Natural killer cell (primary cell): ENCODE results near the gene KRTAP10-6. TPM values are rescaled to one million over a fixed set of nuclear protein-coding genes. Genes with fewer than 3 reads are reported as not detected.

Experiments used
- ATAC-seq, 3 donors: fragments of 150-1000 bp in 2 of 3; fragments of 200-7000 bp in 1 of 3; cut with Tn5 transposase; 1 replicate in 1 of 3; 2 replicates in 2 of 3; pipeline ENCODE4 v1.10.0; 2021; ENCODE audit warnings: mild to moderate bottlenecking in 2 of 3, moderate library complexity in 2 of 3
- DNase-seq, 2 donors: peaks; one replicate each; pipeline versions ENCODE4 v3.0.0 to v3.0.0-alpha.2; 2013 to 2021; ENCODE audit warnings: mixed read lengths in 1 of 2
- H3K27ac ChIP-seq: one replicate; pipeline ENCODE4 v1.5.1; 2013; ENCODE audit warnings: mild to moderate bottlenecking, low read length
- H3K27me3 ChIP-seq: one replicate; pipeline ENCODE4 v1.6.1; 2013; ENCODE audit warnings: low read length; ENCODE audit not compliant: control insufficient read depth, insufficient read depth
- H3K36me3 ChIP-seq: one replicate; pipeline ENCODE4 v1.6.1; 2013; ENCODE audit warnings: low read length; ENCODE audit not compliant: control insufficient read depth, insufficient read depth
- H3K4me1 ChIP-seq: one replicate; pipeline ENCODE4 v1.6.1; 2013; ENCODE audit warnings: low read length; ENCODE audit not compliant: control insufficient read depth, insufficient read depth
- H3K4me3 ChIP-seq: one replicate; pipeline ENCODE4 v1.5.1; 2013; ENCODE audit warnings: low read length
- H3K9me3 ChIP-seq: one replicate; pipeline ENCODE4 v1.6.1; 2013; ENCODE audit warnings: low read length; ENCODE audit not compliant: control insufficient read depth, insufficient read depth
- H3K27ac Mint-ChIP-seq, 2 donors: one replicate each; pipeline ENCODE4 v1.8.0; 2022; ENCODE audit warnings: mild to moderate bottlenecking in 2 of 2, mixed read lengths in 2 of 2, moderate library complexity in 1 of 2
- H3K27me3 Mint-ChIP-seq, 2 donors: one replicate each; pipeline ENCODE4 v1.8.0; 2022; ENCODE audit warnings: low read depth in 2 of 2, mixed read lengths in 2 of 2
- H3K36me3 Mint-ChIP-seq: one replicate; pipeline ENCODE4 v1.8.0; 2022; ENCODE audit warnings: mixed read lengths
- H3K4me1 Mint-ChIP-seq, 2 donors: one replicate each; pipeline ENCODE4 v1.8.0; 2022; ENCODE audit warnings: mixed read lengths in 2 of 2
- H3K4me3 Mint-ChIP-seq: one replicate; pipeline ENCODE4 v1.8.0; 2022; ENCODE audit warnings: mild to moderate bottlenecking, moderate library complexity, mixed read lengths
- H3K9me3 Mint-ChIP-seq, 2 donors: one replicate each; pipeline ENCODE4 v1.8.0; 2022; ENCODE audit warnings: mixed read lengths in 2 of 2
- WGBS: methylation state at CpG from one replicate; pipeline ENCODE4 v1.1.7; 2013; ENCODE audit warnings: missing lambda C conversion rate; ENCODE audit not compliant: insufficient coverage; 5-methylcytosine and 5-hydroxymethylcytosine counted together
- intact Hi-C: fragments of 100-400 bp; cut with micrococcal nuclease; formaldehyde crosslinking; loops from one replicate; pipeline ENCODE4 v1.14.2; 2022
- total RNA-seq, 4 donors: library from RNA; stranded (reverse); fragments of 120-200 nt in 1 of 4; gene quantifications; one replicate each; pipeline versions ENCODE4 v1.2.3 to v1.2.4, GENCODE V29; 2013 to 2022
- TF ChIP-seq, protein P1 (sequence below): fragments of 200-600 bp; IDR thresholded peaks from one replicate; pipeline ENCODE4 v1.8.0; 2022; ENCODE audit warnings: antibody characterized with exemption

KRTAP10-6 gene
- total RNA-seq, 3 donors from 2014 or later (not counting 1 experiment from before 2014, with no cell fraction given) = not detected

DNA sequence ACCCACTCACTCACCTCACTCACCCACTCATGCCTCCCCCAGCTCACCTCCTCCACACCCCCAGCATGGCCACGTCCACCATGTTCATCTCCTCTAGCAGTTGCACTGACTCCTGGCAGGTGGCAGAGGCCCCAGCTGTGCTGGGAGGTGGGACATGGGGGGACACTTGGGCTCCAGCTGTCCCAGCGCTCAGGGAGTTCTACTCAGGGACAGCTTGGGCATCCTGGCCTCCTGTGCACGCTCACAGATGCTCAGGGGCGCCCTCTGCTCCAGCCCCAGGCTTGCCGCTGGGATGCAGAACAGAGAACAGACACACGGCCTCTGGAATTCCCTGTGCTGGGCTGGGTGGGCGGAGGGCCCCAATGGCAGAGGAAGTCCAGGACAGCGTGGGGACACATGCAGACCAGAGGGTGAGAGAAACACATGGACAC, 24.8 kb upstream of the KRTAP10-6 start:
- H3K27ac Mint-ChIP-seq = peak overlapping the region in 1 of 2 donors; percentile 95
- intact Hi-C loops = no loop called here

DNA sequence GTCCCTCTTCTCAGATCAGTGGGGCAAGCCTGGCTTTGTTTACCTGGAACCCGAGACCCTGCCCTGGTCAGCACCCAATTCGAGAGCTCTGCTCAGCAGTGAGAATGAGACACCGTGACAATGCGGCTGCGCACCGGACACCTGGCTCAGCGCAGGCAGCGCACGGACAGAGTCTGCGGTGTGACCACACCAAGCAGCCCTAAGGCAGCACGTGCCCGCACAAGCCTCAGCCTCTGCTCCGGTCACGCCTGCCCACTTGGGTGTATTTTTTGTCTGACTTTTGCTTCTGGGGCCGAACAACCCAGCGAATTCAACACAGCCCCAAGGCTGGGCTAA, 24.3 kb upstream of the KRTAP10-6 start:
- Histone ChIP-seq H3K27me3 (no peaks in the 10 kb centered on the region), H3K9me3 (peaks cover 9% of the 10 kb centered on the region), H3K4me3 (no peak overlapping the region), H3K4me1 (peaks cover 31% of the 10 kb centered on the region), H3K27ac (no peak overlapping the region), H3K36me3 (no peaks in the 10 kb centered on the region)
- H3K4me3 Mint-ChIP-seq = no peak overlapping the region
- ATAC-seq (no peak), DNase-seq (no peak)
- TF ChIP-seq, protein P1, sequence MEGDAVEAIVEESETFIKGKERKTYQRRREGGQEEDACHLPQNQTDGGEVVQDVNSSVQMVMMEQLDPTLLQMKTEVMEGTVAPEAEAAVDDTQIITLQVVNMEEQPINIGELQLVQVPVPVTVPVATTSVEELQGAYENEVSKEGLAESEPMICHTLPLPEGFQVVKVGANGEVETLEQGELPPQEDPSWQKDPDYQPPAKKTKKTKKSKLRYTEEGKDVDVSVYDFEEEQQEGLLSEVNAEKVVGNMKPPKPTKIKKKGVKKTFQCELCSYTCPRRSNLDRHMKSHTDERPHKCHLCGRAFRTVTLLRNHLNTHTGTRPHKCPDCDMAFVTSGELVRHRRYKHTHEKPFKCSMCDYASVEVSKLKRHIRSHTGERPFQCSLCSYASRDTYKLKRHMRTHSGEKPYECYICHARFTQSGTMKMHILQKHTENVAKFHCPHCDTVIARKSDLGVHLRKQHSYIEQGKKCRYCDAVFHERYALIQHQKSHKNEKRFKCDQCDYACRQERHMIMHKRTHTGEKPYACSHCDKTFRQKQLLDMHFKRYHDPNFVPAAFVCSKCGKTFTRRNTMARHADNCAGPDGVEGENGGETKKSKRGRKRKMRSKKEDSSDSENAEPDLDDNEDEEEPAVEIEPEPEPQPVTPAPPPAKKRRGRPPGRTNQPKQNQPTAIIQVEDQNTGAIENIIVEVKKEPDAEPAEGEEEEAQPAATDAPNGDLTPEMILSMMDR = no peak
- peaks cover 0 to 2% of the 10 kb centered on the region in 2 donors for H3K27me3 Mint-ChIP-seq
- H3K4me1 Mint-ChIP-seq = peaks cover 29 to 47% of the 10 kb centered on the region in 2 donors
- intact Hi-C loops = no loop called here
- H3K9me3 Mint-ChIP-seq = peaks cover 5 to 18% of the 10 kb centered on the region in 2 donors
- 90% methylated on average over 16 of the region's 16 CpGs for WGBS
- H3K36me3 Mint-ChIP-seq = peaks cover 22% of the 10 kb centered on the region
- H3K27ac Mint-ChIP-seq = peak overlapping the region in 1 of 2 donors; percentile 95

More for the DNA sequence above, 24.8 kb upstream of the KRTAP10-6 start:
- peaks cover 29 to 47% of the 10 kb centered on the region in 2 donors for H3K4me1 Mint-ChIP-seq
- peaks cover 5 to 18% of the 10 kb centered on the region in 2 donors for H3K9me3 Mint-ChIP-seq
- 85% methylated on average over 8 of the region's 8 CpGs for WGBS
- Histone ChIP-seq H3K27ac (no peak overlapping the region), H3K4me3 (no peak overlapping the region), H3K9me3 (peaks cover 4% of the 10 kb centered on the region), H3K36me3 (no peaks in the 10 kb centered on the region), H3K4me1 (peaks cover 27% of the 10 kb centered on the region), H3K27me3 (no peaks in the 10 kb centered on the region)
- TF ChIP-seq, protein P1 = no peak
- ATAC-seq = no peak
- no peak overlapping the region for H3K4me3 Mint-ChIP-seq
- DNase-seq = no peak
- peaks cover 22% of the 10 kb centered on the region for H3K36me3 Mint-ChIP-seq
- H3K27me3 Mint-ChIP-seq = peaks cover 0 to 2% of the 10 kb centered on the region in 2 donors

DNA sequence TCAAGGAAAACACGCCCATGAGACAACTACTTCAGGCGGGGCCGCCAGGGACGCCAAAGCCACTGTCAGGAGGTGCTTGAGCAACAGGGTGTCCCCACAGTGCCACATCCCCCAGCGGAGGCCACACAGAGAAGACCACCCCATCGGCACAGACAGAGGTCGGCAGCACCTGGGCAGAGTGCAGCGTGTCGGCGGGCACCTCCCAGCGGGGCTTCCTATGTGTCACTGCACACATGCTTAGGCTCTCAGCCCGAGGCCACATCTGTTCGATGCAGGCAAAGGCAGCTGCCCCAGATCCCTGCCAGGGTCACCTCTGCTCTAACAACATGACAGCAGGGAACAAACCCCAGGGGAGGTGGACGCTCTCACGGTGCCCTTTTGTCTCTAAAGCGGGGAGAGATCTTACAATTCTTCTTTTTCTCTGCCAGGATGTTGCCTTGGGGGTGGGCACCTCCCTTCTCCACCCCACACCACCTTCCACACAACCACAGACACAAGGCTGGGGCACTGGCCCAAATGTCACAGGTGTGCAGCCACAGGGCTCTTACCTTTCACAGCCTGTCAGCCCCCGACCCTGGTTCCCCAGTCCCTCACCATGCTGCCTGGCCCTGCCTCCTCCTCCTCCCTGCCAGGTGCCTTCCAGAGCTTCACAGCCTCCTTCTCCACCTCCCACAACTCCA, 23.7 kb upstream of the KRTAP10-6 start:
- H3K9me3 ChIP-seq = peaks cover 14% of the 10 kb centered on the region
- Mint-ChIP-seq H3K4me1 (peaks cover 29 to 47% of the 10 kb centered on the region in 2 donors), H3K27ac (peak overlapping the region in 1 of 2 donors; percentile 95), H3K27me3 (peaks cover 0 to 2% of the 10 kb centered on the region in 2 donors), H3K4me3 (no peak overlapping the region), H3K36me3 (peaks cover 22% of the 10 kb centered on the region), H3K9me3 (peaks cover 5 to 21% of the 10 kb centered on the region in 2 donors)
- no peak for ATAC-seq
- H3K36me3 ChIP-seq = no peaks in the 10 kb centered on the region
- H3K4me1 ChIP-seq = peaks cover 31% of the 10 kb centered on the region
- no peak overlapping the region for H3K4me3 ChIP-seq
- H3K27me3 ChIP-seq = no peaks in the 10 kb centered on the region
- 89% methylated on average over 17 of the region's 17 CpGs for WGBS
- intact Hi-C loops = no loop called here
- TF ChIP-seq, protein P1 = no peak
- no peak overlapping the region for H3K27ac ChIP-seq
- no peak for DNase-seq
